ENCODE results near the gene STARD4.

The STARD4 gene

DNA sequence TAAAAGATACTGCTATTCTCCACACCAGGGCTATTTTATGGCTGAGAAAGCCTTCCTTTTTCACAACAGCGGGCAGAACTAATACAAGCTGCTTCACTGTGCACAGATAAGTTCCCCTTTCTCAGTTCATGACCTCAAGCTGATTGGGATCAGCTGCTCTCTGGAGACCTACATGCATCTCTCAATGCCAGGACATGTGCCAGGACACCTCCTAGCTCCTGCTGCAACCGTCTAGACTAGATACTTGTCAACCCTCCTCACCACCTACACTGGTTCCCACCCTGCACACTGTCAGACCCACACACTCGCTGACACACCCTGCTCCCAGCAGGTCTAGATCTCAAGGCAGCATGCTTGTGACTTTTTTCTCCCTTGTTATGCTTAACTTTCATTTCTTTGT lies 39.8 kb downstream of the STARD4 start:
- DNase-seq (ENCODE audit: low read depth in 4 of 4, low spot score in 1 of 4): no peak

DNA sequence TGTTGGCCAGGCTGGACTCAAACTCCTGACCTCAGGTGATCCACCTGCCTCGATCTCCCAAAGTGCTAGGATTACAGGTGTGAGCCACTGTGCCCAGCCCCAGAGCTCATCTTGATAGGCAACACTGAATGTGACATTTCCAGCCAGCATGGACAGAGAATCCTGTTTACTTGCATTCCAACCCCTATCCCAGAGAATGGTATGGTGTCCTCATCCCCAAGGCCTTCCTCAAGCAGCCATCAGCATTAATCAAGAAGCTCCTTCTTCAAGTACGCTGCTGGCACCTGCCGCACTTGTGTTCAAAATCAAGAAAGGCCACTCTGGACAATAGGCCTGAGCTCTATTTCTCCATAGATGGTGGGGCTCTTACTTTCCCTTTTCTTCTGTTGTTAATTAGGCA lies 40.2 kb downstream of the STARD4 start:
- DNase-seq (ENCODE audit: low read depth in 4 of 4, low spot score in 1 of 4): no peak

DNA sequence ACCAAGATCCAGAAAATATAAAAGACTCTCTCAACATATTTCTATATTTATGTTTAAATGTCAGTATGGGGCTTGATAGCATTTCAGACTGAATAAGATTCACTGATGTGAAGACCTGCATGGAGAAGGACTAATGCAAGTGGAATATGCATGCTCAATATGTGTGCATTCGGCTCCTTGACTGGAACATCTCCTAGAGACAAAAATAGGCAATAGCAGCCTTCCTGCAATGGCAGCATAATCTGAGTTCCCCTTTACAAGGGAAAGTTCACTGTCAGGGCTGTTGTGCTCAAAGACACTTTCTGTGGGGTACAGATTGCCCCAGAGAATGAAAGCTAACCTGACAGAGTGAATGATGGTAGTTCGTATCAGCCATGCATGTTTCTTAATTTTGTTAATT lies 42.4 kb downstream of the STARD4 start:
- DNase-seq (ENCODE audit: low read depth in 4 of 4, low spot score in 1 of 4): no peak

- DNase-seq (ENCODE audit: low read depth in 4 of 4, low spot score in 1 of 4): no peak
Measured at GRCh38 chr5:111469293-111469896, 42.9 kb downstream of the STARD4 start.

DNA sequence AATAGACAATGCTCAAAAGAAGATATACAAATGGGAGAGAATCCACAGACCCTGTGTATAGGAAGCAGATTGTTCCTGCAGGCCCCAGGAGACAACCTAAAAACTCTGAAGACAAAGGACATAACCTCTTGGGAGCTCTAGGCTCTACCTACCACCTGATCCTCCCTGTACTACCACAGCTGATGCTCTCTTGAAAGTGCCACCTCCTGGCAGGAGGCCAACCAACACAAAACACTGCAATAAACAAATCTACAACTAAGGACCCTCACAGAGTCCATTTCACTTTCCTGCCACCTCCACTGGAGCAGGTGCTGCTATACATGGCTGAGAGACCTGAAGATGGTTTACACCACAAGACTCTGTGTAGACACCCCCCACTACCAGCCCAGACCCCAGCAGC lies 49.0 kb downstream of the STARD4 start:
- no peak for DNase-seq (ENCODE audit: low read depth in 4 of 4, low spot score in 1 of 4)

GRCh38 chr5:111461934-111462333 lies 50.4 kb downstream of the STARD4 start:
- no peak for DNase-seq (ENCODE audit: low read depth in 4 of 4, low spot score in 1 of 4)

DNA sequence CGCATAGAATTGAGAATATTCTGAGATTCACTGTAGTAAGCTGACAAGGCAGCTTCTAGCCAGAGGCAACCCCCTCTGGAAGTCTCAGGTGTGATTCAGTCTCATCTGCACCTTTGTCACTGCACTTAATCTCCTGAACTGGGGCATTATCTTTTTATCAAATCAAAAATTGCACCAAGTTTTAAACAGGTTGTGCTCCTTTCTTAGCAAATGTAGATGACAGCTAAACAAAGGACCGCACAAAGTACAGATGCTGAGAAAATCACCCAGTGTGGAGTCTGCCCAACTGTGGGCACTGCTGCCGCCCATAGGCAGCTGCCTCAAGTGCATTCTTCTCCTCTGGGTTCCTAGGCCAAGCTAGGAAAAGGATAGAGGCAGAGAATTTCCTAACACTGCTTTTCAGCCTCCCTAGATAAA lies 51.1 kb downstream of the STARD4 start:
- no peak for DNase-seq (ENCODE audit: low read depth in 4 of 4, low spot score in 1 of 4)

- no peak for DNase-seq (ENCODE audit: low read depth in 4 of 4, low spot score in 1 of 4)
Measured at GRCh38 chr5:111454776-111455175, 57.6 kb downstream of the STARD4 start.

DNA sequence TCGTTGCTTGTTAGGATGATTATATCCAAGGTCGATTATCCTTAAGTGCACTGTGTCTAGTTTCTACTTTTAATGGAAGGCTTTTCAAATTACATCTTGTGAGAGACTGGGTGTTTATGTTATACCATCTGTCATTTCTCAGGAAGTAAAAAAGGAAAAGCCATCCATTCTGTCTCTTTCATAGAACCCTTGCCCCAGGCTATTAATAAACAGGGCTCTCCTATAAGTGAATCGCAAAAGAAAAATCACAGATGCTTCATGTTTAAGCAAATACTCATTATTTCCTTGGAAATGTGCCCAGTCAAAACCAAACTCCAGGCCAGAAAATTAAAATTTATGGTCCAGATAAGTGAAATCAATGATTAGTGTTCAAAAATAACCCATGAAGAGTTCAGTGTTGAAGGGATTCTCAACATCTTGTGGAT lies 58.1 kb downstream of the STARD4 start:
- no peak for DNase-seq (ENCODE audit: low read depth in 4 of 4, low spot score in 1 of 4)

DNA sequence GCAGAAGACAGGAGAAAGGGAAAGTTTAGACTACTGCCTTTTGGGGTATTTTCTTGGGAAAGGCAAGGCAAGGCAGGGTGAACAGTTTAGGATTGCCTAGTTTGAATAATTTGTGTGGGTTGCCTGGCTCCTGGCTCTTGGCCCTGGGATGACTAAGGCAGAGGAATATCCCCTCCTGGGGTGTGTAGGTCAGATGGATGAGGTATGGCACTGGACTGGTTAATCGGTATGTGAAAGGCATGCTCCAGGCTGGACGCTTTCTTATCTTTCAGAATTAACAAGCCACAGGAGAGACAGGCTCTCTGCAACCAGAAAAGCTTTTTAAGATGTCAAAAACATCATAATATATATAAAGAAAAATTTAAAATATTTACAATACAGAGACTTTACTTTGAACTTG lies 58.6 kb downstream of the STARD4 start:
- no peak for DNase-seq (ENCODE audit: low read depth in 4 of 4, low spot score in 1 of 4)

- DNase-seq (ENCODE audit: low read depth in 4 of 4, low spot score in 1 of 4): no peak
Measured at GRCh38 chr5:111453295-111453694, 59.0 kb downstream of the STARD4 start.

DNA sequence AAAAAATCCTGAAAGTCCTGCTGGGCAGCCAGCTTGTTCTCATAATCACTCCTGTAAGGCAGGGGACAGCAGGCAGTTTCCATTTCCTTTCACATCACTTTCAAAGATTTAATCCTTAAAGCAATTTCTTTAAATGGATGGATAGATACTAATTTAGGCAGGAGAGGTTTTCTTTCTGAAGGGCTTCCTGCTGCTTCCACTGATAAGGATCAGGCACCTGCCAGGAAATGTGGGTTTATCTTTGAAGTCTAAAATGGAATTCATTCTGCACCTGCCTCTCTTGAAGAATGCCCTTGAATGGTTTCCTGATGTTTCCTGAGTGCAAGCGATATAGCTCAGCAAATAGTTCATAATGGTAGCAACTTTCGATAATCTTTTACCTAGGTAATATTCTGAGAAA lies 64.5 kb downstream of the STARD4 start:
- DNase-seq (ENCODE audit: low read depth in 4 of 4, low spot score in 1 of 4): no peak

GRCh38 chr5:111447099-111447498 lies 65.2 kb downstream of the STARD4 start:
- no peak for DNase-seq (ENCODE audit: low read depth in 4 of 4, low spot score in 1 of 4)

Measured in stimulated activated CD4-positive, alpha-beta T cell treated with anti-CD3 and anti-CD28 coated beads, Interleukin-1b, Interleukin-23, amount 100 ng/mL, for 24 hours (primary cell).